ENCODE measurements around the gene DNAJC1. TPM values are rescaled to one million over a fixed set of nuclear protein-coding genes. Genes with fewer than 3 reads are reported as not detected.
"Not testable (repeated sequence)": the region's sequence is repeated elsewhere in the genome, so short reads cannot be mapped to it uniquely, and the experiment has no call there.

The DNAJC1 gene
- total RNA-seq, 1 experiment from 2014 or later: 3.2 TPM

GRCh38 chr10:21724687-21725367 is 278.7 kb downstream of the DNAJC1 start:
- Histone ChIP-seq H3K27me3 (ENCODE audit: low read length) (no peaks in the 10 kb centered on the region), H3K9ac (ENCODE audit: low read length) (no peak overlapping the region), H3K27ac (ENCODE audit: low read length) (peak overlapping the region; percentile 28), H4K20me1 (ENCODE audit: insufficient read depth, low read depth, low read length) (no peaks in the 10 kb centered on the region), H3K36me3 (ENCODE audit: insufficient read depth, low read length) (no peaks in the 10 kb centered on the region), H3K4me1 (ENCODE audit: low read length) (peaks cover 36% of the 10 kb centered on the region), H3K9me3 (ENCODE audit: low read length) (no peaks in the 10 kb centered on the region), H2AFZ (ENCODE audit: low read length) (no peak overlapping the region), H3K4me2 (ENCODE audit: low read depth, low read length, poor library complexity, severe bottlenecking) (peak overlapping the region; percentile 26), H3K9me2 (replicated peaks; ENCODE audit: insufficient read depth, low read length) (no peaks in the 10 kb centered on the region), H3K4me3 (ENCODE audit: low read length) (no peak overlapping the region), H3K79me2 (ENCODE audit: low read length) (peaks cover 24% of the 10 kb centered on the region)
- DNase-seq: peak; percentile 90

GRCh38 chr10:21724020-21724589 is 279.4 kb downstream of the DNAJC1 start:
- Histone ChIP-seq H2AFZ (ENCODE audit: low read length) (no peak overlapping the region), H3K27ac (ENCODE audit: low read length) (peak overlapping the region; percentile 28), H3K36me3 (ENCODE audit: insufficient read depth, low read length) (no peaks in the 10 kb centered on the region), H3K9me2 (replicated peaks; ENCODE audit: insufficient read depth, low read length) (no peaks in the 10 kb centered on the region), H3K4me1 (ENCODE audit: low read length) (peaks cover 36% of the 10 kb centered on the region), H4K20me1 (ENCODE audit: insufficient read depth, low read depth, low read length) (no peaks in the 10 kb centered on the region), H3K4me2 (ENCODE audit: low read depth, low read length, poor library complexity, severe bottlenecking) (peak overlapping the region; percentile 26), H3K4me3 (ENCODE audit: low read length) (no peak overlapping the region), H3K27me3 (ENCODE audit: low read length) (no peaks in the 10 kb centered on the region), H3K79me2 (ENCODE audit: low read length) (peaks cover 31% of the 10 kb centered on the region), H3K9ac (ENCODE audit: low read length) (no peak overlapping the region), H3K9me3 (ENCODE audit: low read length) (no peaks in the 10 kb centered on the region)
- no peak for DNase-seq

DNA sequence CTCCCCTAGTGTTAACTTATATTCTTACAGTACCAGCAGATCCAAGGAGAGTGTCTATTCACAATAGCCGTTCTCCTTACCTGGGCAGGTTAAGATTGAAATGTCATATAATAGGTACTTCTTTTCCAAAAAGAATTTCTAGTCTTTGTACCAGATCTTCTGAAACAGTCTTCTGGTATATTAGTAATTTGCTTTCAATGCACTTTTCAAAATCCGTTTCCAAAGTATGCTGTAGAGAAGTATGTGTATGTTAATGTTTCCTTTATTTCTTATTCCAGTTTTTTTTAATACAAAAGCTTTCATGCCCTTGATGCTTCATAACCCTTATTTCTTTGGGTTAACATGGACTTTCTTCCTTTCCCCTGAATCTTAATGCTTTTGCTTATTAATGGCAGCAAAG is 281.3 kb downstream of the DNAJC1 start:
- DNase-seq: no peak
- no peak overlapping the region for H2AFZ ChIP-seq (ENCODE audit: low read length)
- peaks cover 36% of the 10 kb centered on the region for H3K4me1 ChIP-seq (ENCODE audit: low read length)
- no peaks in the 10 kb centered on the region for H3K27me3 ChIP-seq (ENCODE audit: low read length)
- H3K36me3 ChIP-seq (ENCODE audit: insufficient read depth, low read length): no peaks in the 10 kb centered on the region
- no peaks in the 10 kb centered on the region for H3K9me3 ChIP-seq (ENCODE audit: low read length)
- H3K4me2 ChIP-seq (ENCODE audit: low read depth, low read length, poor library complexity, severe bottlenecking): no peak overlapping the region
- H3K9me2 ChIP-seq (replicated peaks; ENCODE audit: insufficient read depth, low read length): no peaks in the 10 kb centered on the region
- no peak overlapping the region for H3K4me3 ChIP-seq (ENCODE audit: low read length)
- H3K79me2 ChIP-seq (ENCODE audit: low read length): peaks cover 34% of the 10 kb centered on the region
- H3K27ac ChIP-seq (ENCODE audit: low read length): no peak overlapping the region
- H3K9ac ChIP-seq (ENCODE audit: low read length): no peak overlapping the region
- H4K20me1 ChIP-seq (ENCODE audit: insufficient read depth, low read depth, low read length): no peaks in the 10 kb centered on the region

GRCh38 chr10:21721000-21721665 is 282.4 kb downstream of the DNAJC1 start:
- Histone ChIP-seq H3K4me2 (ENCODE audit: low read depth, low read length, poor library complexity, severe bottlenecking) (no peak overlapping the region), H3K9me3 (ENCODE audit: low read length) (no peaks in the 10 kb centered on the region)
- no peak for DNase-seq

DNA sequence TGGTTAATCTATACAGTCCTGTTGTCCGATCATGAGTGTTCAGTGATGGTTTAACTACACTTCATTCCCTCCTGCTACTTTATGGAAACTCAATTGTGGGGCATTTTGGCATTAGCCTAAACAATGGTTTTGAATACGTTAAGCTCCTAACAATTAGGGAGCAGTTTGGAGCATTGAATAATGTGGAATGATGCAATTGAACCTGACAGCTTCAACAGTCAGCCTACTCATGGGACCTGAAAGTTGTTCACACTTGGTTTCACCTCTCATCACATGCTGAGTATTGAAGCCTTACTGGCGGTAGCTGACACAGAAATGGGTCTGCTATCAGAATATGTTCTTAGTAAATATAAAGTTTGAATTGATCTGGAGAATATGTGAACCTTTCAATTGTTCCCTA is 283.4 kb downstream of the DNAJC1 start:
- DNase-seq: no peak
- H3K27me3 ChIP-seq (ENCODE audit: low read length): no peaks in the 10 kb centered on the region
- H2AFZ ChIP-seq (ENCODE audit: low read length): no peak overlapping the region
- H3K4me1 ChIP-seq (ENCODE audit: low read length): peaks cover 26% of the 10 kb centered on the region
- H3K9me3 ChIP-seq (ENCODE audit: low read length): no peaks in the 10 kb centered on the region
- no peaks in the 10 kb centered on the region for H3K9me2 ChIP-seq (replicated peaks; ENCODE audit: insufficient read depth, low read length)
- H3K9ac ChIP-seq (ENCODE audit: low read length): no peak overlapping the region
- H3K4me3 ChIP-seq (ENCODE audit: low read length): no peak overlapping the region
- no peak overlapping the region for H3K4me2 ChIP-seq (ENCODE audit: low read depth, low read length, poor library complexity, severe bottlenecking)
- no peaks in the 10 kb centered on the region for H4K20me1 ChIP-seq (ENCODE audit: insufficient read depth, low read depth, low read length)
- no peak overlapping the region for H3K27ac ChIP-seq (ENCODE audit: low read length)
- H3K79me2 ChIP-seq (ENCODE audit: low read length): peaks cover 39% of the 10 kb centered on the region
- H3K36me3 ChIP-seq (ENCODE audit: insufficient read depth, low read length): 0 out of 2 replicates have a peak, but pooled peaks cover 3% of the 10 kb centered on the region

More at GRCh38 chr10:21721000-21721665, 282.4 kb downstream of the DNAJC1 start:
- H4K20me1 ChIP-seq (ENCODE audit: insufficient read depth, low read depth, low read length): no peaks in the 10 kb centered on the region
- H3K9ac ChIP-seq (ENCODE audit: low read length): no peak overlapping the region
- no peak overlapping the region for H3K27ac ChIP-seq (ENCODE audit: low read length)
- H3K36me3 ChIP-seq (ENCODE audit: insufficient read depth, low read length): no peaks in the 10 kb centered on the region
- H3K4me3 ChIP-seq (ENCODE audit: low read length): no peak overlapping the region
- H2AFZ ChIP-seq (ENCODE audit: low read length): no peak overlapping the region
- peaks cover 34% of the 10 kb centered on the region for H3K79me2 ChIP-seq (ENCODE audit: low read length)
- no peaks in the 10 kb centered on the region for H3K9me2 ChIP-seq (replicated peaks; ENCODE audit: insufficient read depth, low read length)
- H3K27me3 ChIP-seq (ENCODE audit: low read length): no peaks in the 10 kb centered on the region
- peaks cover 30% of the 10 kb centered on the region for H3K4me1 ChIP-seq (ENCODE audit: low read length)

GRCh38 chr10:21719502-21719901 is 284.0 kb downstream of the DNAJC1 start:
- Histone ChIP-seq H4K20me1 (ENCODE audit: insufficient read depth, low read depth, low read length) (no peaks in the 10 kb centered on the region), H3K27ac (ENCODE audit: low read length) (no peak overlapping the region), H3K9me2 (replicated peaks; ENCODE audit: insufficient read depth, low read length) (no peaks in the 10 kb centered on the region), H3K4me1 (ENCODE audit: low read length) (peaks cover 20% of the 10 kb centered on the region), H3K27me3 (ENCODE audit: low read length) (no peaks in the 10 kb centered on the region), H3K4me3 (ENCODE audit: low read length) (no peak overlapping the region), H2AFZ (ENCODE audit: low read length) (no peak overlapping the region), H3K9me3 (ENCODE audit: low read length) (no peaks in the 10 kb centered on the region), H3K9ac (ENCODE audit: low read length) (no peak overlapping the region), H3K4me2 (ENCODE audit: low read depth, low read length, poor library complexity, severe bottlenecking) (no peak overlapping the region), H3K79me2 (ENCODE audit: low read length) (peaks cover 39% of the 10 kb centered on the region), H3K36me3 (ENCODE audit: insufficient read depth, low read length) (0 out of 2 replicates have a peak, but pooled peaks cover 5% of the 10 kb centered on the region)
- DNase-seq: no peak

DNA sequence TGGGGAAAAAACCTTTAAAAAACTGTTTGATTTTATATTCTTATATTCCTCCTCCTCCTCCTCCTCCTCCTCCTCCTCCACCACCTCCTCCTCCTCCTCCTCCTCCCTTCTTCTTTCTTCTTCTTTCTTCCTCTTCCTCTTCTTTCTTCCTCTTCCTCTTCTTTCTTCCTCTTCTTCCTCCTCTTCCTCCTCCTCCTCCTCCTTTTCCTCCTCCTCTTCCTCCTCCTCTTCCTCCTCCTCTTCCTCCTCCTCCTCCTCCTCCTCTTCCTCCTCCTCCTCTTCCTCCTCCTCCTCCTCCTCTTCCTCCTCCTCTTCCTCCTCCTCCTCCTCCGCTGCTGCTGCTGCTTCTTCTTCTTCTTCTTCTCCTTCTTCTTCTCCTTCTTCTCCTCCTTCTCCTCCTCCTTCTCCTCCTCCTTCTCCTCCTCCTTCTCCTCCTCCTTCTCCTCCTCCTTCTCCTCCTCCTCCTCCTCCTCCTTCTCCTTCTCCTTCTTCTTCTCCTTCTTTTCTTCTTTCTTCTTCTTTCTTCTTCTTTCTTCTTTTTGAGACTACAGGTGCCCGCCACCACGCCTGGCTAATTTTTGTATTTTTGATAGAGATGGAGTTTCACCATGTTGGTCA is 286.0 kb downstream of the DNAJC1 start:
- H4K20me1 ChIP-seq (ENCODE audit: insufficient read depth, low read depth, low read length); H3K9me2 ChIP-seq (replicated peaks; ENCODE audit: insufficient read depth, low read length); H3K4me3 ChIP-seq (ENCODE audit: low read length); H3K27me3 ChIP-seq (ENCODE audit: low read length); H3K9me3 ChIP-seq (ENCODE audit: low read length); H3K4me1 ChIP-seq (ENCODE audit: low read length); H3K9ac ChIP-seq (ENCODE audit: low read length); H3K36me3 ChIP-seq (ENCODE audit: insufficient read depth, low read length); DNase-seq; H3K4me2 ChIP-seq (ENCODE audit: low read depth, low read length, poor library complexity, severe bottlenecking); H2AFZ ChIP-seq (ENCODE audit: low read length); H3K27ac ChIP-seq (ENCODE audit: low read length): not testable (repeated sequence)
- peaks cover 31% of the 10 kb centered on the region for H3K79me2 ChIP-seq (ENCODE audit: low read length)

All from Karpas-422 (cell line).